H54 (cell line): Measurements from ENCODE around the gene RBM38.
"Not testable (repeated sequence)": the region's sequence is repeated elsewhere in the genome, so short reads cannot be mapped to it uniquely, and the experiment has no call there.

ENCODE experiments used
- DNase-seq: peaks from one replicate; pipeline ENCODE4 v3.0.0; 2011; ENCODE audit warnings: low spot score, mixed read lengths; ENCODE audit not compliant: insufficient read length
- FAIRE-seq: peaks from 3 replicates; lab custom pipeline; 2011; peaks lifted over from hg19 to GRCh38; lab: Jason Lieb, UNC
- POLR2A ChIP-seq: IDR thresholded peaks from 2 replicates; pipeline ENCODE4 v1.6.1; 2011; ENCODE audit warnings: low read depth, mild to moderate bottlenecking, low read length

The RBM38 gene

DNA sequence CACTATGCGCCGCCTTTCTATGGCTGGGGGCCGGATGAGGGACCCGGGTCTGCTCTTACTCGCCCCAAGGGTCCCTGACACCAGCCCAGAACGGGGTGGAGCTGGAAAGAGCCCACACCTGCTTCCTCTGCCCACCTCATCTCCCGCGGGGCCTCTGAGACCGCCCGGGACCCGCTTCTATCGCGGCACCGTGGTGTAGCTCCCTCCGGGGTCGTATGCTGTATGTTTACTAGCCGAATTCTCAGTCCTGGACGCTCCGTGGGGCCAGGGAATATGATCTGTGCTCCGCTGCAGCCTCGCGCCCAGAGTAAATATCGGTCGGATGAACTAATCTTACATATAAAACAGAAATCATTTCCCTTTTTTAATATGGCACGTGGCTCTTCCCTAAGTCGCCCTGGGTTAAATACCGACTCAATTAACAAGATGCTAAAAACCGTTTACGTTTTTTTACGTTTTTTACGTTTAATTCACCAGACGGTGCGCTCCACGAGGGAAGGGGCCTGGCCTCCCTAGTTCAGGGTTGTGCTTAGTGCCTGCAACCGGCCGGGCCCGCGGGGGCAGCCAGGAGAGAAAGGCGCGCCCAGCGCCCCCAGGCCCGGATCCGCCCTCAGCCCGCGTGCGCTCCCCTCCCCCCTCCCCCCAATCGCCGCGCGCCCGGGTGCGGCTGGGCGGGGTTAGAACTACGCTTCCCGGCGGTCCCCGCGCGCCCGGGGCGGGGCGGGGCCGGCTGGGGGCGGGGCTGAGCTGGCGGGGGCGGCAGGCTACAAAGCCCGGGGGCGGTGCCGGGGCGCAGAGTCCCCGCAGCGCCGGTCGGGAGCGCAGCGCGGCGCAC lies at the start of gene RBM38:
RBM38 (plus strand) TSS at position 793 of the 835 bp plus-strand sequence. CDS start 186 bp downstream, outside the sequence.
- DNase-seq, result peak; percentile 89
- no peak for TF ChIP-seq POLR2A
- no peak for FAIRE-seq

DNA sequence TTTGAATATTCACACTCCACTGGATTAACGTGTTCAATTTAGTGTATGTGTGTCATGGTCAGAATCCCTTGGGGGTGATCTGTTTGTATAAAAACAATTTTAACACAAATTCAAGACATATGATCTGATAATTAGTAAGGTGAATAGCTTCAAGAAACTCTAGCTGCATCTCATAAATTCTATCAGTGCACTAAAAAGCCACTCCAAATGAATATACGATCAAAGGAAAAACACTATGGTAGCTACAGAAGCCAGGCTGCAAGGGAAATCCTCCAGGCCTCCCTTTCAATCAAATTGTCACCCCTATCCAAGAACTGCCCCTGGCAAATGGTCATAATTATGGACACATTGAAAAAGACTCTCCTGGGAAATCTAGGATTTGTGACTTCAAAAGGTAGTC lies 49.5 kb upstream of the RBM38 start:
- FAIRE-seq, result no peak

DNA sequence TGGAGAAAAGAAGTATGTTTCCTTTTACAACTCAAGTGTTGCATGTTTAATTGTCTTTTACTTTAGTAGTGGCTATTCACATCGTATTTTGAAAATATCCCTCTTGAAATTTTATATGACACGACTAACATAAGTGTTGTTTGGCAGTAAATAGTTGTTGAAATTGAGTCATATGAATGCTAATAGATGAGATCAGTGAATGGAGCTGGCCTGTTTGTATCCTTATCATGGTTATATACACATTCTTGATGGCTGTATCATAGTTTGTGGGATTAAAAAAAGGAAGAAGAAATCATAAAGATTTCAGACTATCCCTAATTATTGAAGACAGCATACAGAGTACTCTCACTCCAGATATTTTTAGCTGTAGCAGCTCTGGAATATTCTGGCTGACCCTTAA lies 48.4 kb upstream of the RBM38 start:
- TF ChIP-seq POLR2A, result no peak
- no peak for DNase-seq
- no peak for FAIRE-seq

More for the DNA sequence above, 49.5 kb upstream of the RBM38 start:
- no peak for DNase-seq
- no peak for TF ChIP-seq POLR2A

DNA sequence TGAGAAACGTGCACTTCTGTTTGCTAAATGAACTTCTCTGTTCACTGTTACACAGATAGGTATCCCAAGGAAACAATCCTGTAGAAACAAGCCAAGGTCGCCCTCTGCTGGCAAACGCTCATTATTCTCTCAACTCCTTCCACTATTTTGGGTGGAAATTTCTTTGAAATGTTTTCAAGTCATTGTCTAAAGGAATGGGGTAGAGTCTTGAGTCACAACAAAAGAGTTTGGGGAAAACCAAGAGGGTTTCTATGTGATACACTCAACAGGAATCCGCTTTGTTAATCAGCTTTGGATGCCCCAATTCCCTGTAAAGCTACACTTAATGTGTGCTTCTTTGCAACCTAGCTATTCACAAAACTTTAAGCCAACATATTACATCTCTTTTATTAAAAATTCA lies 44.7 kb upstream of the RBM38 start:
- peak; percentile 86 for FAIRE-seq
- DNase-seq, result peak; percentile 29
- no peak for TF ChIP-seq POLR2A

DNA sequence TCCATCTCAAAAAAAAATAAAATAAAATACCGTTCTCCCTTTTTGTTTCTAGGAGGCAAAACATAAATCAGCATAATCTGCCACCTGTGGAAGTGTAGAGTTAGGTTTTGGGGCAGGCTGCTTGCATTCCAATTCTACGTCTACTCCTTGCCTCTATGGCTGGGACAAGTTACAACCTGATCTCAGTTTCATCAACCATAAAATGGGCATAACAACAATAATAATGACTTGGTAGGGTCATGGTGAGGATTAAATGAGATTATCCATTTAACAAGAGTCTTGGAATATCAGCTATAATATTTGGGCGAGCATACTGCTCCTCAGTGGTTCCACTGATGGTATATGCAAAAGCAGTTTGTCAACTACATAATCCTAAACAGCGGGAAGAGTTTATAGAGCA lies 43.8 kb upstream of the RBM38 start:
- no peak for TF ChIP-seq POLR2A
- DNase-seq (no peak), FAIRE-seq (no peak)

DNA sequence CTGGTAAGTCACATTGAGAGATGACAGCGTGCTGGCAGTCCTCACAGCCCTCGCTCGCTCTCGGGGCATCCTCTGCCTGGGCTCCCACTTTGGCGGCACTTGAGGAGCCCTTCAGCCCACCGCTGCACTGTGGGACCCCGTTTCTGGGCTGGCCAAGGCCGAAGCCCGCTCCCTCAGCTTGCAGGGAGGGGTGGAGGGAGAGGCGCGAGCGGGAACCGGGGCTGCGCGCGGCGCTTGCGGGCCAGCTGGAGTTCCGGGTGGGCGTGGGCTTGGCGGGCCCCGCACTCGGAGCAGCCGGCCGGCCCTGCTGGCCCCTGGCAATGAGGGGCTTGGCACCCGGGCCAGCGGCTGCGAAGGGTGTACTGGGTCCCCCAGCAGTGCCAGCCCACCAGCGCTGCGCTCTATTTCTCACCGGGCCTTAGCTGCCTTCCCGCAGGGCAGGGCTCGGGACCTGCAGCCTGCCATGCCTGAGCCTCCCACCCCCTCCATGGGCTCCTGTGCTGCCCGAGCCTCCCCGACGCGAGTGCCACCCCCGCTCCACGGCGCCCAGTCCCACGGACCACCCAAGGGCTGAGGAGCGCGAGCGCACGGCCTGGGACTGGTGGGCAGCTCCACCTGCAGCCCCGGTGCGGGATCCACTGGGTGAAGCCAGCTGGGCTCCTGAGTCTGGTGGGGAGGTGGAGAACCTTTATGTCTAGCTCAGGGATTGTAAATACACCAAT lies 42.8 kb upstream of the RBM38 start:
- not testable (repeated sequence) for DNase-seq, FAIRE-seq

DNA sequence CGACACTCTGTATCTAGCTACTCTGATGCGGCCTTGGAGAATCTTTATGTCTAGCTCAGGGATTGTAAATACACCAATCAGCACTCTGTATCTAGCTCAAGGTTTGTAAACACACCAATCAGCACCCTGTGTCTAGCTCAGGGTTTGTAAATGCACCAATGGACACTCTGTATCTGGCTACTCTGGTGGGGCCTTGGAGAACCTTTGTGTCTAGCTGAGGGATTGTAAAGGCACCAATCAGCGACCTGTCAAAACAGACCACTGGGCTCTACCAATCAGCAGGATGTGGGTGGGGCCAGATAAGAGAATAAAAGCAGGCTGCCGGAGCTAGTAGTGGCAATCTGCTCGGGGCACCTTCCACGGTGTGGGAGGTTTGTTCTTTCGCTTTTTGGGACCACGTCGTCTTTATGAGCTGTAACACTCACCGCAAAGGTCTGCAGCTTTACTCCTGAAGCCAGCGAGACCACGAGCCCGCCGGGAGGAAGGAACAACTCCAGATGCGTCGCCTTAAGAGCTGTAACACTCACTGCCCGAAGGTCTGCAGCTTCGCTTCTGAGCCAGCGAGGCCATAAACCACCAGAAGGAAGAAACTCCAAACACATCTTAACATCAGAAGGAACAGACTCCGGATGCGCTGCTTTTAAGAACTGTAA lies 42.1 kb upstream of the RBM38 start:
- FAIRE-seq, DNase-seq: not testable (repeated sequence)

DNA sequence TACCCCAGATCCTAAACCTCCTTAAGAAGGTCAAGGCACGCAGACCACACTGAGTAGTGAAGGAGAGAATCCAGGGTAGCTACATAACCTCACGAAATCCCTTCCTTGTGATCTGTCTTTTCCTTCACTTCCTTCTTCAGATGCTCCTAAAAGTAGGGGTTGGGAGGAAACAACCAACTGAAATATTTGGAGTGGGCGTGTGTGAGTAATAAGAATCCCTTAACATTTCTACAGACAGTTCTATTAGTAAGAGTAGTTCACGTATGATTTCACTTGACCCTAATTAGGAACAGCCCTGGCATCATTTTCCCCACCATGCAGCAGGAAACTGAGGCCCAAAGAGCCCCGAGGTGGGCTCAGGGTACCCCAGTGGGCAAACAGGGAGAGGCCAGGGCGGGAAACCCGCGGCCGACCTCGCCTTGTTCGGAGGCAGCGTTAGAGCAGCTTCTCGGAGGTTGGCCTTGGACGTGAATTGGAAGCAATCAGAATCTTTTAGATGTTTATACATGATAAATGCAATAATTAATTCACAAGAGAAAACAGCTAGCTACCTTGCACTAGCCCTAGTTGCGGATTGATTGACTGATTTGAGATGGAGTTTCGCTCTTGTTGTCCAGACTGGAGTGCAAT lies 41.0 kb upstream of the RBM38 start:
- DNase-seq (no peak), FAIRE-seq (no peak)
- no peak for TF ChIP-seq POLR2A

DNA sequence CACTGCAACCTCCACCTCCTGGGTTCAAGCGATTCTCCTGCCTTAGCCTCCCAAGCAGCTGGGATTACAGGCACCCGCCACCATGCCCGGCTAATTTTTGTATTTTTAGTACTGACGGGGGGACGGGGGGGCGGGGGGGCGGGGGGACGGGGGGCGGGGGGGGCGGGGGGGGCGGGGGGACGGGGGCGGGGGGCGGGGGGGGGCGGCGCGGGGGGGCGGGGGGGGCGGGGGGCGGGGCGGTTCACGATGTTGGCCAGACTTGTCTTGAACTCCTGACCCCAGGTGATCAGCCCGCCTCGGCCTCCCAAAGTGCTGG lies 40.5 kb upstream of the RBM38 start:
- not testable (repeated sequence) for FAIRE-seq

DNA sequence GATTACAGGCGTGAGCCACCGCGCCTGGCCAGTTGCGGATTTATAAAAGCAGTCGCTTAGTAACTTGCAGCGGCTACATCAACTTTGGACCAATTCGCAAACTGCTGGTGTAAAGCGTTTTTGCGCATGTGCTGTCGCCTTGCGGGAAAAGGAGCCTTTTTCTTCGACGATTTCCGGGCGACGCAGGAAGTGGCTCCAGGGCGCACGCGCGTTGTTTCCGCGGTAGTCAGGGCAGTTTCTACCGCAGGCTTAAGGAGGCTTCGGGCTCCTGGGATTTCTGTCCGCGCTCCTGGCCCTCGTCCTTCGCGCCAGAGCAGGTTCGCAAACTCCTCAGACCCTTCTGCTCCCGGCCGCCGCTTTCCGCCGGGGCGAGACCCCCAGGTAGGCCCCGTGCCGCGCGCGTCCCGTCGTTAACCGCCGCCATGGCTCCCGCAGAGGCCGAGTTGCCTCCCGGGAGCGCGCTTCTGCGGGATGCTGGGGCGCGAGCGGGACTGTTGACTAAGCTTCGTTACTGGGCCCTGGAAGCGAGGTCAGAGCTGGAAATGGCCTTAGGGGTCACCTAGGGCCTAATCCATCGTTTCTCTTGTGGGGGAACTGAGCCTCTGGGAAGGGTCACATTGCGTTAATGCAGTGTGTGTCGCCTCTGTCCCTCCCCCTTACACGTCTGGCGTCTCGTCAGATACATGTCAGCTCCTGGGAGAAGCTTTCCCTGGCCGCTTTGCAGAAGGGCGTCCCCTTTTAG lies 40.0 kb upstream of the RBM38 start, which contains the start of gene RAE1:
RAE1 (plus strand) TSS at position 214 of the 742 bp plus-strand sequence. CDS start 2,784 bp downstream, outside the sequence.
- TF ChIP-seq POLR2A, result peak; percentile 76
- DNase-seq (peak; percentile 88), FAIRE-seq (peak; percentile 53)

More for the DNA sequence above, 40.5 kb upstream of the RBM38 start:
- not testable (repeated sequence) for DNase-seq

DNA sequence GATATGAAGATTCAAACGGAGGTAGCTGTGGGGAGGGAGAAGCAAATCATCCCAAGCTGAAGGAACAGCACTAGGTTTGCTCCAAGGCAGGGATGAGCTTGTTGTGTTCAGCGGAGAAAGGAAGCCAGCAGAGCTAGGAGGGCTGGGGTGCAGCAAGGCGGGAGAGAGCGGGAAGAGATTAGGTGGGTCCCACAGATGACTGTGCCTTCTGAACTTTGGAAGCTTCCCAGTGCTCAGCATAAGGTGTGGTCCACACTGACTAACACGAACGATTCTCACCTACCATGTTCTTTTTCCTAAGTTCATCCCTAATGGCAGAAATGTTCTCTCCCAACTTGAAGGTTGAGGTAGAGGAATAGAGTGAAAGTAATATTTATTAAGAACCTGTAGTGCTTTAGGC lies 38.9 kb upstream of the RBM38 start:
- no peak for TF ChIP-seq POLR2A
- DNase-seq, result no peak
- FAIRE-seq, result no peak

DNA sequence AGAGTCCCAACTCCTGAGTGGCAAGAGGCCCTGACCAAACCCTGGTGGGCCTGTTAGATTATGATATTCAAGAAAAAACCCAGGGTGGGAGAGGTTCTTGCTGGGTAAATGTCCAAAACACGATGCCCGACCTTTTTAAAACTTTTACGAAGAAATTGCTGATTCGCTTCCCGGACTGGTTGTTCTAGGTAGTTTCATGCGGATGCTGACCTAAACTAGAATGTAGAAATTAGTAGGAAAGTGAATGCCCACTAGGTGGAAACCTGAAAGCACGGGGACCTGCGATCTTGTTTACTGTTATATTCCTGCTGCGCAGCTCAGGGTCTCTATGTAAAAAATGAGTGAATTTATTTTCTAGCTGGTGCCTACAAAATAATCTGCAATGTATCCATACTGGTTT lies 37.8 kb upstream of the RBM38 start:
- TF ChIP-seq POLR2A, result no peak
- DNase-seq, result no peak
- FAIRE-seq, result no peak

DNA sequence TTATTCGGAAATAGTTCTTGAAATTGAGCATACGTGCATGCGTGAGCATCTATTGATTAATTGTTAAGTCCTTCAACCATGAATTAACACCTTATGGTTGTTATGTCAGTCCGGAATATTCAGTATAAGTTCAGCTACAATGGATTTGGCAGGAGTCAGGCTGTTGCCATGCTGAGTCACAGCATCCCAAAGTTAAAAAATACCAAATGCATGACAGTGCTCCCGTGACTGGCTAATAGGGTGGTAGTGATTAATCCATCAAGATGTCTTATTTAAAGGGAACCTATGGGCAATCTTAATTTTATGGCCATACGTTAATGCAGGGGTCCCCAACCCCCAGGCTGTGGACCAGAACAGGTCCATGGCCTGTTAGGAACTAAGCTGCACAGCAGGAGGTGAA lies 29.7 kb upstream of the RBM38 start:
- no peak for TF ChIP-seq POLR2A
- peak; percentile 89 for FAIRE-seq
- DNase-seq, result peak; percentile 56
